H1 (cell line): ENCODE measurements around the gene F8. TPM values are rescaled to one million over a fixed set of nuclear protein-coding genes. Genes with fewer than 3 reads are reported as not detected.

ENCODE experiments used
- CTCF ChIA-PET: fragments of 300-600 bp; sonication (Branson Sonifier 250); formaldehyde crosslinking; loops from one replicate; lab custom pipeline; 2021; ENCODE audit not compliant: partially characterized antibody; lab: Charles Lee
- POLR2A ChIA-PET: fragments of 300-600 bp; sonication (Branson Sonifier 250); formaldehyde crosslinking; loops from one replicate; lab custom pipeline; 2021; ENCODE audit warnings: inconsistent platforms; ENCODE audit not compliant: partially characterized antibody; lab: Charles Lee
- DNase-seq, 2 experiments: peaks; one replicate each; pipeline versions ENCODE4 v3.0.0 to v3.0.0-alpha.2; 2010 to 2022; ENCODE audit warnings: low spot score in 2 of 2, low read depth in 1 of 2, mixed read lengths in 1 of 2
- FAIRE-seq: peaks from 2 replicates; lab custom pipeline; 2011; peaks lifted over from hg19 to GRCh38; lab: Jason Lieb, UNC
- H2AFZ ChIP-seq: 2 replicates; pipeline ENCODE4 v1.8.1; 2012; ENCODE audit warnings: low read length, inconsistent platforms
- H2AK5ac ChIP-seq: 2 replicates; pipeline ENCODE4 v1.6.1; 2013; ENCODE audit warnings: low read depth, low read length
- H2BK120ac ChIP-seq: replicated peaks from 2 replicates; pipeline ENCODE3; 2013; ENCODE audit warnings: low read depth, low read length, inconsistent platforms
- H2BK12ac ChIP-seq: 2 replicates; pipeline ENCODE4 v1.6.1; 2013; ENCODE audit warnings: low read depth, low read length
- H2BK15ac ChIP-seq: 2 replicates; pipeline ENCODE4 v1.6.1; 2013; ENCODE audit warnings: low read length
- H2BK20ac ChIP-seq: 2 replicates; pipeline ENCODE4 v1.6.1; 2013; ENCODE audit warnings: low read length
- H2BK5ac ChIP-seq: 2 replicates; pipeline ENCODE4 v1.6.1; 2013; ENCODE audit warnings: low read depth, low read length
- H3K14ac ChIP-seq: 2 replicates; pipeline ENCODE4 v1.6.1; 2013; ENCODE audit warnings: inconsistent platforms; ENCODE audit not compliant: insufficient read length
- H3K18ac ChIP-seq: 2 replicates; pipeline ENCODE4 v1.6.1; 2013; ENCODE audit warnings: low read length; ENCODE audit errors: extremely low read depth
- H3K23ac ChIP-seq: 2 replicates; pipeline ENCODE4 v1.6.1; 2013; ENCODE audit warnings: inconsistent platforms; ENCODE audit not compliant: insufficient read length
- H3K23me2 ChIP-seq: 2 replicates; pipeline ENCODE4 v1.6.1; 2013; ENCODE audit warnings: low read depth, low read length
- H3K27ac ChIP-seq: 2 replicates; pipeline ENCODE4 v1.6.1; 2011; ENCODE audit warnings: low read depth, low read length, inconsistent platforms
- H3K27me3 ChIP-seq, 4 experiments: replicated peaks in 1 of 4; 1 replicate in 1 of 4; 2 replicates in 3 of 4; pipeline versions ENCODE4 v1.6.1 to v1.8.1; 2011 to 2013; ENCODE audit warnings: low read length in 3 of 4, mild to moderate bottlenecking in 3 of 4, inconsistent platforms in 2 of 4, mixed read lengths in 2 of 4, moderate library complexity in 1 of 4; ENCODE audit not compliant: control insufficient read depth in 3 of 4, insufficient read depth in 3 of 4; ENCODE audit errors: extremely low read depth in 1 of 4
- H3K36me3 ChIP-seq, 4 experiments: 2 replicates each; pipeline versions ENCODE4 v1.6.1 to v1.8.1; 2011 to 2013; ENCODE audit warnings: mild to moderate bottlenecking in 4 of 4, low read length in 3 of 4, moderate library complexity in 2 of 4, control low read depth in 1 of 4, inconsistent platforms in 1 of 4; ENCODE audit not compliant: insufficient read depth in 4 of 4, control insufficient read depth in 2 of 4
- H3K4ac ChIP-seq: replicated peaks from 2 replicates; pipeline ENCODE3; 2013; ENCODE audit warnings: low read length, low read depth, mixed read lengths, inconsistent platforms; ENCODE audit not compliant: insufficient read length
- H3K4me1 ChIP-seq, 4 experiments: replicated peaks in 1 of 4; 1 replicate in 1 of 4; 2 replicates in 3 of 4; pipeline versions ENCODE4 v1.6.1 to v1.8.1; 2011 to 2013; ENCODE audit warnings: low read length in 3 of 4, inconsistent platforms in 2 of 4, mixed read lengths in 1 of 4; ENCODE audit not compliant: insufficient read depth in 4 of 4, control insufficient read depth in 3 of 4
- H3K4me2 ChIP-seq, 2 experiments: 2 replicates each; pipeline versions ENCODE4 v1.6.1 to v1.8.1; 2011 to 2013; ENCODE audit warnings: low read depth in 2 of 2, low read length in 2 of 2, control low read depth in 1 of 2, inconsistent platforms in 1 of 2, mild to moderate bottlenecking in 1 of 2; ENCODE audit not compliant: insufficient read depth in 1 of 2
- H3K4me3 ChIP-seq, 4 experiments: fragments of 200-600, 300-600 bp in 1 of 4; sonication (generic), shearing (Covaris generic), sonication (Bioruptor Twin) in 1 of 4; 2 replicates each; pipeline versions ENCODE4 v1.5.1 to v1.8.1; 2011 to 2016; ENCODE audit warnings: low read length in 4 of 4, low read depth in 3 of 4, control low read depth in 2 of 4, inconsistent platforms in 2 of 4, mild to moderate bottlenecking in 2 of 4, mixed read lengths in 1 of 4, moderate library complexity in 1 of 4; ENCODE audit not compliant: insufficient read depth in 2 of 4; ENCODE audit errors: extremely low read depth in 1 of 4
- H3K56ac ChIP-seq: replicated peaks from 2 replicates; pipeline ENCODE3; 2013; ENCODE audit warnings: low read depth, mild to moderate bottlenecking, mixed read lengths, low read length, inconsistent platforms; ENCODE audit not compliant: insufficient read length
- H3K79me1 ChIP-seq: 2 replicates; pipeline ENCODE4 v1.6.1; 2013; ENCODE audit warnings: low read depth, low read length, control low read depth
- H3K79me2 ChIP-seq, 2 experiments: 2 replicates each; pipeline versions ENCODE4 v1.6.1 to v1.8.1; 2012 to 2013; ENCODE audit warnings: low read length in 2 of 2, mild to moderate bottlenecking in 2 of 2, inconsistent platforms in 1 of 2; ENCODE audit not compliant: insufficient read depth in 2 of 2, control insufficient read depth in 1 of 2
- H3K9ac ChIP-seq, 4 experiments: replicated peaks in 1 of 4; 1 replicate in 1 of 4; 2 replicates in 3 of 4; pipeline versions ENCODE4 v1.6.1 to v1.8.1; 2011 to 2013; ENCODE audit warnings: low read depth in 3 of 4, low read length in 3 of 4, control low read depth in 2 of 4, mild to moderate bottlenecking in 2 of 4, moderate library complexity in 2 of 4, inconsistent platforms in 1 of 4; ENCODE audit errors: extremely low read depth in 1 of 4
- H3K9me3 ChIP-seq, 2 experiments: 2 replicates each; pipeline versions ENCODE4 v1.6.1 to v1.8.1; 2012 to 2013; ENCODE audit warnings: mild to moderate bottlenecking in 2 of 2, moderate library complexity in 2 of 2, control low read depth in 1 of 2, inconsistent platforms in 1 of 2, low read depth in 1 of 2, low read length in 1 of 2, mixed read lengths in 1 of 2; ENCODE audit not compliant: insufficient read depth in 2 of 2
- H4K20me1 ChIP-seq, 2 experiments: replicated peaks in 1 of 2; 2 replicates each; pipeline versions ENCODE3 to v1.8.1; 2011 to 2013; ENCODE audit warnings: inconsistent platforms in 2 of 2, low read length in 2 of 2, mild to moderate bottlenecking in 1 of 2; ENCODE audit not compliant: insufficient read depth in 2 of 2, control insufficient read depth in 1 of 2
- H4K5ac ChIP-seq: 2 replicates; pipeline ENCODE4 v1.6.1; 2013; ENCODE audit warnings: low read length, low read depth, mixed read lengths, inconsistent platforms; ENCODE audit not compliant: insufficient read length
- H4K8ac ChIP-seq: 2 replicates; pipeline ENCODE4 v1.8.0; 2013; ENCODE audit warnings: mild to moderate bottlenecking, moderate library complexity, low read length, inconsistent platforms; ENCODE audit not compliant: insufficient read depth; ENCODE audit errors: extremely low read depth
- H4K91ac ChIP-seq: replicated peaks from 2 replicates; pipeline ENCODE3; 2013; ENCODE audit warnings: low read length, mixed read lengths, inconsistent platforms; ENCODE audit not compliant: insufficient read length
- BRCA1 ChIP-seq: IDR thresholded peaks from 2 replicates; pipeline ENCODE4 v1.6.1; 2012; ENCODE audit warnings: low read depth, low read length, improper control_type of control experiment
- CHD2 ChIP-seq: IDR thresholded peaks from 2 replicates; pipeline ENCODE4 v1.6.1; 2012; ENCODE audit warnings: low read length, improper control_type of control experiment
- CTBP2 ChIP-seq: IDR thresholded peaks from 2 replicates; pipeline ENCODE4 v1.7.0; 2011; ENCODE audit warnings: borderline replicate concordance, mild to moderate bottlenecking, moderate library complexity, mixed read lengths, low read length; ENCODE audit not compliant: insufficient read depth, insufficient read length
- FOSL1 ChIP-seq: IDR thresholded peaks from 2 replicates; pipeline ENCODE4 v1.6.1; 2011; ENCODE audit warnings: mild to moderate bottlenecking, low read depth, low read length, moderate library complexity; ENCODE audit not compliant: insufficient read depth
- HDAC2 ChIP-seq, 2 experiments: fragments of 300-600 bp in 1 of 2; sonication (generic) in 1 of 2; IDR thresholded peaks; 2 replicates each; pipeline ENCODE4 v1.6.1; 2011 to 2012; ENCODE audit warnings: low read depth in 2 of 2, low read length in 2 of 2, mild to moderate bottlenecking in 2 of 2, moderate library complexity in 2 of 2, borderline replicate concordance in 1 of 2, inconsistent platforms in 1 of 2
- RNF2 ChIP-seq: fragments of 200-900, 300-1000 bp; sonication (generic); IDR thresholded peaks from 2 replicates; pipeline ENCODE4 v1.7.1; 2016; ENCODE audit warnings: borderline replicate concordance, low read depth, mild to moderate bottlenecking, antibody characterized with exemption, low read length; ENCODE audit not compliant: poor library complexity, severe bottlenecking; ENCODE audit errors: missing control alignments
- RXRA ChIP-seq: IDR thresholded peaks from 2 replicates; pipeline ENCODE4 v1.6.1; 2011; ENCODE audit warnings: low read depth, mild to moderate bottlenecking, low read length, moderate library complexity; ENCODE audit not compliant: insufficient read depth
- SAP30 ChIP-seq: fragments of 300-600 bp; sonication (generic); IDR thresholded peaks from 2 replicates; pipeline ENCODE4 v1.7.1; 2012; ENCODE audit warnings: low read length, moderate library complexity, mild to moderate bottlenecking, inconsistent platforms; ENCODE audit not compliant: insufficient read depth, insufficient replicate concordance
- SP4 ChIP-seq: IDR thresholded peaks from 2 replicates; pipeline ENCODE4 v1.6.1; 2012; ENCODE audit warnings: low read length, inconsistent platforms
- TAF7 ChIP-seq: optimal IDR thresholded peaks from 2 replicates; pipeline ENCODE3; 2011; ENCODE audit warnings: low read depth, mild to moderate bottlenecking, inconsistent platforms, low read length, moderate library complexity, borderline replicate concordance
- WGBS, 2 experiments: shearing (Covaris generic) in 1 of 2; methylation state at CpG; one replicate each; pipeline versions ENCODE4 v1.1.6 to v1.1.7; 2013 to 2015; ENCODE audit warnings: low lambda C conversion rate in 2 of 2, mixed read lengths in 2 of 2, inconsistent platforms in 1 of 2, low coverage in 1 of 2, missing lambda C conversion rate in 1 of 2; ENCODE audit not compliant: insufficient replicate concordance in 2 of 2, insufficient coverage in 1 of 2, insufficient read length in 1 of 2; ENCODE audit errors: extremely low coverage in 1 of 2, missing lambda C conversion rate in 1 of 2; 5-methylcytosine and 5-hydroxymethylcytosine counted together
- polyA plus RNA-seq, 7 experiments: library from polyadenylated mRNA; depleted of rRNA in 3 of 7; stranded (reverse) in 5 of 7; unstranded in 2 of 7; fragments of >200 nt in 5 of 7; fragments of 200-250 nt in 2 of 7; gene quantifications; 1 replicate in 5 of 7; 2 replicates in 1 of 7; 4 replicates in 1 of 7; pipeline versions ENCODE4 v1.2.1 to v1.2.3, GENCODE V29; 2011 to 2013; ENCODE audit warnings: missing spikeins in 2 of 7, mixed read lengths in 2 of 7
- total RNA-seq: library from RNA; stranded (reverse); fragmentation: NEBNext Ultra II Directional; extraction: Animal tissue kit (Norgen Biotek cat#: 25700); gene quantifications from 2 replicates; pipeline ENCODE4 v1.2.1, GENCODE V29; 2021

F8 gene
- total and polyA plus RNA-seq, 2 of the 8 experiments (the other 6 are each of a cell fraction or from before 2014, with no cell fraction given): 1.1 to 2.6 TPM

DNA sequence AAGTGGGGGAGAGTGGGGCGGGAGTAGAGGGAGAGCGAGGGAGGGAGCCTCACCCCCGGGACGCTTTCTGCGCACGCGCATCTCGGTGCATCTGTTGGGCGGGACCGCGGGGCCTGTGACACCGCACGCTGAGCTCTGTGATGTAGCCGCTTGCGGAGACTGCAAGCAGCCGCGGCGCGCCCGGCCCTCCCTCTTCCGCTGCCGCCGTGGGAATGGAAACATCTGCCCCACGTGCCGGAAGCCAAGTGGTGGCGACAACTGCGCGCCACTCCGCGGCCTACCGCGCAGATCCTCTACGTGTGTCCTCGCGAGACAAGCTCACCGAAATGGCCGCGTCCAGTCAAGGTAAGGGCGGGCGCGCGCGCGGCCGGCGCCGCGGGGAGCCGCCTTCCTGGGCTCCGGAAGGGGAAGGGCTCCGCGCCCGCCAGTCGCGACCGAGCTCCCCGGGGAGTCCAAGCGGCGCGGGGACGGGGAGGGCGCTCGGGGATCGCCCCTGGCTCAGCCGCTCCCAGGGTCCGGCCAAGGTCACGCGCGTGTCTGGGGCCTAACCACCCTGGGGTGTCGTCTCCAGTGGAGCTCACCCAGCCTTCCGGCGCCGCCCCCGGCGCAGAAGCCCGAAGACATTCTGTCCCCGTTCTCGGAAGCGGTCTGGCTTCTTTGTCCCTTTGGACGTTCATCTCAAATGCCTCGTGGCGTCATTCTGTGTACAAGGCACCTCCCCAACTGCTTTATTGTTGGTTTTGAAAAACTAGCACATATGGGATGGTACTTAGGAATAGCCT is 4.4 kb upstream of the F8 start, which contains the start of gene FUNDC2:
Gene FUNDC2, plus strand, starts transcription at position 118 of the 782 bp plus-strand sequence. Its CDS starts 95 bp downstream, at position 213.
- no peak for FAIRE-seq
- WGBS, 2 experiments: 0% methylated on average over 1 of the region's 82 CpGs; no CpG with 5 or more reads in 1 of the 2 experiments
- POLR2A ChIA-PET: interaction anchor here (1.0 kb wide), 1 partner anchor 10 kb away, joined by 7 read pairs; no protein-coding TSS in a partner anchor
- TF ChIP-seq CHD2: peak; percentile 72
- no peak for TF ChIP-seq CTBP2
- no peak for TF ChIP-seq RXRA
- TF ChIP-seq HDAC2 (IDR thresholded peaks at IDR 0.05; ENCODE audit: borderline replicate concordance in 1 of 2, low read depth in 2 of 2, low read length in 2 of 2): no peak
- no peak for TF ChIP-seq SAP30
- TF ChIP-seq FOSL1: no peak
- TF ChIP-seq BRCA1: 0 out of 2 replicates have a peak, but pooled peaks have one; percentile 41
- no peak for TF ChIP-seq RNF2
- TF ChIP-seq SP4: no peak
- TF ChIP-seq TAF7: no peak

More for the DNA sequence above, 4.4 kb upstream of the F8 start, which contains the start of gene FUNDC2:
- Histone ChIP-seq H3K4me3 (peak within 1 kb of the TSS; percentile 46 to 90 (median 82)), H4K8ac (peak within 1 kb of the TSS; percentile 89), H2BK5ac (no peak within 1 kb of the TSS), H3K23ac (no peak within 1 kb of the TSS), H3K4me2 (peak within 1 kb of the TSS; percentile 62 to 79), H2BK120ac (peak within 1 kb of the TSS; percentile 72), H4K5ac (peak within 1 kb of the TSS; percentile 76), H2AFZ (peak within 1 kb of the TSS; percentile 44; the same call in 1 of the 2 replicates), H3K56ac (no peak within 1 kb of the TSS), H2BK15ac (no peak within 1 kb of the TSS), H2BK12ac (peak within 1 kb of the TSS; percentile 39; the same call in 1 of the 2 replicates), H3K27ac (peak within 1 kb of the TSS; percentile 80; the same call in 1 of the 2 replicates), H2BK20ac (no peak within 1 kb of the TSS), H4K20me1 (no peaks in the 10 kb centered on the region), H3K23me2 (peaks cover 3% of the 10 kb centered on the region; the same call in 1 of the 2 replicates), H3K4ac (no peak within 1 kb of the TSS), H3K9me3 (no peaks in the 10 kb centered on the region), H3K36me3 (no peaks in the 10 kb centered on the region), H4K91ac (no peak within 1 kb of the TSS), H3K14ac (no peak within 1 kb of the TSS), H3K27me3 (no peaks in the 10 kb centered on the region), H3K79me1 (no peaks in the 10 kb centered on the region), H3K79me2 (peaks cover 0 to 22% of the 10 kb centered on the region in 2 experiments; a peak in 2 of 4 replicates), H3K4me1 (peaks cover 0 to 3% (median under 1%) of the 10 kb centered on the region in 4 experiments; a peak in 2 of 7 replicates), H2AK5ac (no peak within 1 kb of the TSS), H3K9ac (peak within 1 kb of the TSS; percentile 44 to 88 (median 78)), H3K18ac (peak within 1 kb of the TSS; percentile 48; the same call in 1 of the 2 replicates)
- DNase-seq: peak; percentile 46 to 81
- CTCF ChIA-PET: interaction anchor here (0.5 to 1.0 kb wide), 3 partner anchors 19 to 62 kb away, joined by 3 to 5 read pairs (median 3); no protein-coding TSS in a partner anchor
